ENCODE data around the gene RHBG. TPM values are rescaled to one million over a fixed set of nuclear protein-coding genes. Genes with fewer than 3 reads are reported as not detected.

Gene RHBG
- total RNA-seq, 1 experiment from 2014 or later = not detected

- no peak overlapping the region for H3K4me3 ChIP-seq
- no peaks in the 10 kb centered on the region for H3K36me3 ChIP-seq
- H3K27me3 ChIP-seq = 0 out of 2 replicates have a peak, but pooled peaks cover 6% of the 10 kb centered on the region
- H3K27ac ChIP-seq = no peak overlapping the region
- H3K4me1 ChIP-seq = no peaks in the 10 kb centered on the region
- DNase-seq = no peak
- no peaks in the 10 kb centered on the region for H3K9me3 ChIP-seq (replicated peaks)
Measured at GRCh38 chr1:156387870-156388173, 18.8 kb downstream of the RHBG start.

GRCh38 chr1:156388174-156389137 is 19.4 kb downstream of the RHBG start:
- no peak overlapping the region for H3K4me3 ChIP-seq
- H3K4me1 ChIP-seq = no peaks in the 10 kb centered on the region
- H3K27me3 ChIP-seq = 0 out of 2 replicates have a peak, but pooled peaks cover 6% of the 10 kb centered on the region
- DNase-seq = no peak
- no peaks in the 10 kb centered on the region for H3K36me3 ChIP-seq
- no peak overlapping the region for H3K27ac ChIP-seq
- H3K9me3 ChIP-seq (replicated peaks) = no peaks in the 10 kb centered on the region

GRCh38 chr1:156389311-156389710 is 20.3 kb downstream of the RHBG start:
- Histone ChIP-seq H3K27me3 (0 out of 2 replicates have a peak, but pooled peaks cover 6% of the 10 kb centered on the region), H3K27ac (no peak overlapping the region), H3K4me3 (no peak overlapping the region), H3K4me1 (no peaks in the 10 kb centered on the region), H3K36me3 (no peaks in the 10 kb centered on the region), H3K9me3 (replicated peaks) (no peaks in the 10 kb centered on the region)
- DNase-seq = no peak

- DNase-seq = no peak
- Histone ChIP-seq H3K9me3 (replicated peaks) (no peaks in the 10 kb centered on the region), H3K4me3 (no peak overlapping the region), H3K27ac (no peak overlapping the region), H3K36me3 (no peaks in the 10 kb centered on the region), H3K4me1 (no peaks in the 10 kb centered on the region), H3K27me3 (0 out of 2 replicates have a peak, but pooled peaks cover 6% of the 10 kb centered on the region)
Measured at GRCh38 chr1:156390469-156391365, 21.7 kb downstream of the RHBG start.

DNA sequence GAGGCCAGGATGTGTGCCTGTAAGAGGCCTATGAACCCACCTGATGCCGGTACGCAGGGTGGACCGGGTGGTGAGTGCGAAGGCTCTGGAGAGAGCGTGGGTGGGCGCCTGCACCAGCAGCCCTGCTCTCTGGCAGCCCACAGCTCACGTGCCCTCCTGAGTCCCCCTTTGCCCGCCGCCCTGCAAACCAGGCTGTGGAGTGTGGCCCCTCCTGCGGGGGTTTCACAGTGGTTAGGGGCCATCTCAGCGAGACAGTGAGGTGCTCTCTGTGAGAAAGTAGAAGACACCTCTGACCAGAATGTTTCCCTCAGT is 22.3 kb downstream of the RHBG start:
- no peaks in the 10 kb centered on the region for H3K36me3 ChIP-seq
- H3K9me3 ChIP-seq (replicated peaks) = no peaks in the 10 kb centered on the region
- 0 out of 2 replicates have a peak, but pooled peaks cover 6% of the 10 kb centered on the region for H3K27me3 ChIP-seq
- H3K4me3 ChIP-seq = no peak overlapping the region
- H3K4me1 ChIP-seq = no peaks in the 10 kb centered on the region
- H3K27ac ChIP-seq = no peak overlapping the region
- no peak for DNase-seq

GRCh38 chr1:156391701-156392100 is 22.7 kb downstream of the RHBG start:
- no peak overlapping the region for H3K4me3 ChIP-seq
- no peaks in the 10 kb centered on the region for H3K9me3 ChIP-seq (replicated peaks)
- no peaks in the 10 kb centered on the region for H3K4me1 ChIP-seq
- H3K27ac ChIP-seq = no peak overlapping the region
- H3K36me3 ChIP-seq = no peaks in the 10 kb centered on the region
- no peak for DNase-seq
- 0 out of 2 replicates have a peak, but pooled peaks cover 6% of the 10 kb centered on the region for H3K27me3 ChIP-seq

DNA sequence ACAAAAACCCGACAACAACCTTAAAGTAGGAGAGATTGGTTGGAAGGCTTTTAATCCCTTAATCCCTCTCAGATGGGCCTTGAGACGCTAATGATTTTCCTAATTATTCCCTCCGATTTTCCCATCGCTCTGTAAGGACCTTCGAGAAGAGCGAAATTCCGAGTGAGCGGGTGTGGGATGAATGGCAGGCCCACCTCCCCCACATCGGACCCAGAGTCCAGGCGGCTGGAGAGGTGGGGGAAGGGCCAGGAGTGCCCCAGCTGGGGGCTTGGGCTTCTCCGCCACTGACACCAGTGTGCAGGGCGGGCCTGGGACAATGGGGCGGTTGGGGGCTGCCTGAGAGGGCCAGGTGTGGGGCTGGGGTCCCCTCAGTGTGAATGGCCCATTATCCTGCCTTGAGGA is 23.4 kb downstream of the RHBG start:
- Histone ChIP-seq H3K9me3 (replicated peaks) (no peaks in the 10 kb centered on the region), H3K27ac (no peak overlapping the region), H3K4me3 (no peak overlapping the region), H3K27me3 (0 out of 2 replicates have a peak, but pooled peaks cover 6% of the 10 kb centered on the region), H3K36me3 (no peaks in the 10 kb centered on the region), H3K4me1 (no peaks in the 10 kb centered on the region)
- DNase-seq = no peak

GRCh38 chr1:156393095-156393494 is 24.1 kb downstream of the RHBG start:
- Histone ChIP-seq H3K4me3 (no peak overlapping the region), H3K27me3 (0 out of 2 replicates have a peak, but pooled peaks cover 6% of the 10 kb centered on the region)

DNA sequence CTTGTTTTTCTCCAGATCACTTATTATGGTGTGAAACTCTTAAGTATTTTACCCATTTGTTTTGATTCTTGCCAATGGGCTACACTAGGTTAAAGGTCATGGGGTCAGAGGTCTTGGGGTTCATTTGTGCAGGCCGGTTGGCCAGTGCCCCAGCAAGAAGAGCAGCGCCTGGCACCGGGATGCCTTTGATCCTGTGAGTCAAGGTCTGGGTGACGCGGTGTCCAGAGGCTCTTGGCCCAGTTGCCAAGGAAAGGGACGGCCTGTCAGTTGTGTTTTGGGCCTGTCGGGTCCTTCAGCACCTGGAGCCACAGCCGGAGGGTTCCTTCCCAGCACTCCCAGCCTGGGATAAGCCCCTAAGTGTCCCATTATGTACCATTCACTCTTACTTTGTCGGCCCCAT is 25.1 kb downstream of the RHBG start:
- no peaks in the 10 kb centered on the region for H3K4me1 ChIP-seq
- no peaks in the 10 kb centered on the region for H3K9me3 ChIP-seq (replicated peaks)
- no peaks in the 10 kb centered on the region for H3K36me3 ChIP-seq
- H3K27me3 ChIP-seq = 0 out of 2 replicates have a peak, but pooled peaks cover 4% of the 10 kb centered on the region
- DNase-seq = no peak
- no peak overlapping the region for H3K27ac ChIP-seq
- no peak overlapping the region for H3K4me3 ChIP-seq

More at GRCh38 chr1:156393095-156393494, 24.1 kb downstream of the RHBG start:
- H3K27ac ChIP-seq = no peak overlapping the region
- no peaks in the 10 kb centered on the region for H3K9me3 ChIP-seq (replicated peaks)
- no peaks in the 10 kb centered on the region for H3K36me3 ChIP-seq
- no peak for DNase-seq
- no peaks in the 10 kb centered on the region for H3K4me1 ChIP-seq

GRCh38 chr1:156394835-156395461 is 25.9 kb downstream of the RHBG start:
- Histone ChIP-seq H3K4me3 (no peak overlapping the region), H3K36me3 (no peaks in the 10 kb centered on the region), H3K9me3 (replicated peaks) (no peaks in the 10 kb centered on the region)

DNA sequence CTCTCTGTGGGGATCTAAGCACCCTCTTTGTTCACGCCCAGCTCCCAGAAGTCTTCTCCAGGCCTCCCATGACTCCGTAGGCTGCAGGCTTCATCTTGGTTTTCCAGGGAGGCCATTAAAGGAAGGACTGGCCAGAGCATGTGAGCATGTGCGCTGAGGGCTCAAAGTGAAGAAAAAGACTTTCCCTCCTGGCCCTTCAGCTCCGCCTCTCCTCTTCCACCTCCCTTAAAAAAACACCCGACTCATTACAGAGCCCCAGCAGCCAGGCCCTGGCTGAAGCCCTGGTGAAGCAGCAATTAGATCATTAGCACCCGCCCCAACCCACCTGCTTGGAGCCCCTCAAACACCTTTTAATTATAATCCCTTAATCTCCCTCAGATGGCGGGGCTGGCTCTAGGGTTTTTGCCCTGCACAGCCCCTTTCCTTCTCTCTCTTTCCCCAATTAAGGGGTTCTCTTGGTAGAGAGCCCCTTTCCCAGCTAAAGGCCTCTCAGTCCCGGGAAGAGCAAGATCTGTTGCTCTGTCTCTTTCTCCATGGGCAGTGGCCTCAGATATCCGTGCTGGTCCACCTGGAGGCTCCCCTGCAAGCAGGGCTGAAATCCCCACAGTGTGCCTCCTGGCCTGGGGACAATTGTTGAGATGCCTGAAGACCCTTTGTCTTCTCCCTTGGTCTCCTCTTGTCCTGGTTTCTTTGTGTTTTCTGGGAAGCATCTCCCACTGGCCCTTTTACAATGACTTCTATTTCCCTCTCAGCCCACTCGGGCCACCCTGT is 30.5 kb downstream of the RHBG start:
- Histone ChIP-seq H3K4me3 (no peak overlapping the region), H3K27me3 (0 out of 2 replicates have a peak, but pooled peaks cover 7% of the 10 kb centered on the region), H3K27ac (no peak overlapping the region), H3K36me3 (no peaks in the 10 kb centered on the region), H3K9me3 (replicated peaks) (no peaks in the 10 kb centered on the region), H3K4me1 (no peaks in the 10 kb centered on the region)
- DNase-seq = no peak

More at GRCh38 chr1:156394835-156395461, 25.9 kb downstream of the RHBG start:
- Histone ChIP-seq H3K4me1 (no peaks in the 10 kb centered on the region), H3K27ac (no peak overlapping the region), H3K27me3 (0 out of 2 replicates have a peak, but pooled peaks cover 3% of the 10 kb centered on the region)
- DNase-seq = no peak

DNA sequence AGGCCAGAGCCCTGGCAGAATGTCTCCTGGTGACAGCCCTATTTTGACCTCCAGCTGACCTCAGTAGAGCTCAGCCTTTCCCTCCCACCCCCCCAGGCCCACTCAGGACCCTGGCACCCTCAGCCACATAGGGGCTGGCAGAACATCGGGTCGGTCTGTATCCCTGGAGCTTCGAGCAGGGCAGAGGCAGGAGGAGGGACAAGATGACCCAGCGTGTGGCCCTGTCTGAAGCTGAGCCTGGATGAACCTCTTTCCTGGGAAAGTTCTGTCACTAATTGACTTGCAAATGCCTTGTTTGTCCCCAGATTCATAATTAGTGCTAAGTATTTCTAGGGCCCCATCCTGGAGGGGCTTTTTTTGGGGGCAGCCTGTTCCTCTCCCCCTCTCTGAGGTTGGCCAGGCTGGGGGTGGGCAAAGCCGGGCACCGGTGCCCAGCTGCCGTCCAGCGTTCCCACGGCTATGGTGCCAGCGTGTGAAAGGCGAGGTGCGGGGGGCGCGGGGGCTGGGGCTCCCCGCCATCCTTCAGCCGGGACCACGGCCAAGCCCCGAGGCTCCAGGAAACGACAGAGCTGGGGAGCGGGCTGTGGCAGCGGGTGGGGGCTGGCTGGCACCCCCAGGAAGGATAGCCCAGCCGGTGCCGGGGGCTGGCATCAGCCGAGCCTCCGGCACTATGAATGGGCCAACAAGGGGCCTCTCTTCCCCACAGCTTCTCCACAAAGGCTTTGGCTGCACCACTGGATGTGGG is 31.4 kb downstream of the RHBG start:
- Histone ChIP-seq H3K9me3 (replicated peaks) (no peaks in the 10 kb centered on the region), H3K4me1 (no peaks in the 10 kb centered on the region), H3K27ac (no peak overlapping the region), H3K36me3 (no peaks in the 10 kb centered on the region), H3K4me3 (no peak overlapping the region), H3K27me3 (0 out of 2 replicates have a peak, but pooled peaks cover 7% of the 10 kb centered on the region)
- DNase-seq = no peak

GRCh38 chr1:156401041-156401574 is 32.1 kb downstream of the RHBG start:
- no peak for DNase-seq
- Histone ChIP-seq H3K27me3 (0 out of 2 replicates have a peak, but pooled peaks cover 7% of the 10 kb centered on the region), H3K36me3 (no peaks in the 10 kb centered on the region), H3K4me3 (no peak overlapping the region), H3K4me1 (no peaks in the 10 kb centered on the region), H3K27ac (no peak overlapping the region), H3K9me3 (replicated peaks) (no peaks in the 10 kb centered on the region)
